Epithelial cell of prostate (primary cell): ENCODE measurements around the gene KCNMA1.

ENCODE experiments used
- DNase-seq: peaks from one replicate; pipeline ENCODE4 v3.0.0-alpha.2; 2011; ENCODE audit warnings: low read depth, low spot score
- H3K27ac ChIP-seq: fragments of 450-650 bp; 2 replicates; pipeline ENCODE4 v1.5.1; 2017; ENCODE audit warnings: mild to moderate bottlenecking

KCNMA1 gene

GRCh38 chr10:76935941-76936613 is 701.5 kb downstream of the KCNMA1 start:
- no peak for DNase-seq
- no peak overlapping the region for H3K27ac ChIP-seq

- DNase-seq: no peak
- H3K27ac ChIP-seq: no peak overlapping the region
Observed at GRCh38 chr10:76928565-76928964, 709.0 kb downstream of the KCNMA1 start.

GRCh38 chr10:76925636-76926405 is 711.8 kb downstream of the KCNMA1 start:
- no peak overlapping the region for H3K27ac ChIP-seq
- DNase-seq: no peak

- no peak overlapping the region for H3K27ac ChIP-seq
- DNase-seq: no peak
Observed at GRCh38 chr10:76922666-76923065, 714.9 kb downstream of the KCNMA1 start.

GRCh38 chr10:76921383-76922010 is 716.1 kb downstream of the KCNMA1 start:
- no peak overlapping the region for H3K27ac ChIP-seq
- DNase-seq: no peak

GRCh38 chr10:76920581-76920980 is 717.0 kb downstream of the KCNMA1 start:
- H3K27ac ChIP-seq: no peak overlapping the region
- no peak for DNase-seq

GRCh38 chr10:76918106-76918505 is 719.5 kb downstream of the KCNMA1 start:
- no peak overlapping the region for H3K27ac ChIP-seq
- no peak for DNase-seq

GRCh38 chr10:76917071-76917470 is 720.5 kb downstream of the KCNMA1 start:
- no peak overlapping the region for H3K27ac ChIP-seq
- DNase-seq: no peak

- no peak for DNase-seq
- no peak overlapping the region for H3K27ac ChIP-seq
Observed at GRCh38 chr10:76916536-76916935, 721.1 kb downstream of the KCNMA1 start.

- H3K27ac ChIP-seq: no peak overlapping the region
- DNase-seq: no peak
Observed at GRCh38 chr10:76915316-76915715, 722.3 kb downstream of the KCNMA1 start.

- no peak for DNase-seq
- H3K27ac ChIP-seq: no peak overlapping the region
Observed at GRCh38 chr10:76911184-76911583, 726.4 kb downstream of the KCNMA1 start.

GRCh38 chr10:76910184-76910962 is 727.2 kb downstream of the KCNMA1 start:
- H3K27ac ChIP-seq: no peak overlapping the region
- no peak for DNase-seq

- DNase-seq: no peak
Observed at GRCh38 chr10:76906256-76906655, 731.4 kb downstream of the KCNMA1 start.

GRCh38 chr10:76905251-76905650 is 732.4 kb downstream of the KCNMA1 start:
- no peak for DNase-seq
- no peak overlapping the region for H3K27ac ChIP-seq

More at GRCh38 chr10:76906256-76906655, 731.4 kb downstream of the KCNMA1 start:
- H3K27ac ChIP-seq: no peak overlapping the region

GRCh38 chr10:76903387-76903945 is 734.1 kb downstream of the KCNMA1 start:
- no peak overlapping the region for H3K27ac ChIP-seq
- no peak for DNase-seq

GRCh38 chr10:76902949-76903348 is 734.7 kb downstream of the KCNMA1 start:
- no peak for DNase-seq
- H3K27ac ChIP-seq: no peak overlapping the region

- H3K27ac ChIP-seq: no peak overlapping the region
- no peak for DNase-seq
Observed at GRCh38 chr10:76901701-76902100, 735.9 kb downstream of the KCNMA1 start.

- DNase-seq: no peak
- no peak overlapping the region for H3K27ac ChIP-seq
Observed at GRCh38 chr10:76899490-76899889, 738.1 kb downstream of the KCNMA1 start.

GRCh38 chr10:76892766-76893479 is 744.7 kb downstream of the KCNMA1 start:
- DNase-seq: no peak
- H3K27ac ChIP-seq: no peak overlapping the region
